NCI-H128 (cell line): ENCODE results near the gene FUOM.
"Not testable (repeated sequence)": the region's sequence is repeated elsewhere in the genome, so short reads cannot be mapped to it uniquely, and the experiment has no call there.

Experiments used
- DNase-seq: peaks from one replicate; lab custom pipeline; 2025; ENCODE audit not compliant: unreplicated experiment; lab: John Stamatoyannopoulos, UW

Gene FUOM

DNA sequence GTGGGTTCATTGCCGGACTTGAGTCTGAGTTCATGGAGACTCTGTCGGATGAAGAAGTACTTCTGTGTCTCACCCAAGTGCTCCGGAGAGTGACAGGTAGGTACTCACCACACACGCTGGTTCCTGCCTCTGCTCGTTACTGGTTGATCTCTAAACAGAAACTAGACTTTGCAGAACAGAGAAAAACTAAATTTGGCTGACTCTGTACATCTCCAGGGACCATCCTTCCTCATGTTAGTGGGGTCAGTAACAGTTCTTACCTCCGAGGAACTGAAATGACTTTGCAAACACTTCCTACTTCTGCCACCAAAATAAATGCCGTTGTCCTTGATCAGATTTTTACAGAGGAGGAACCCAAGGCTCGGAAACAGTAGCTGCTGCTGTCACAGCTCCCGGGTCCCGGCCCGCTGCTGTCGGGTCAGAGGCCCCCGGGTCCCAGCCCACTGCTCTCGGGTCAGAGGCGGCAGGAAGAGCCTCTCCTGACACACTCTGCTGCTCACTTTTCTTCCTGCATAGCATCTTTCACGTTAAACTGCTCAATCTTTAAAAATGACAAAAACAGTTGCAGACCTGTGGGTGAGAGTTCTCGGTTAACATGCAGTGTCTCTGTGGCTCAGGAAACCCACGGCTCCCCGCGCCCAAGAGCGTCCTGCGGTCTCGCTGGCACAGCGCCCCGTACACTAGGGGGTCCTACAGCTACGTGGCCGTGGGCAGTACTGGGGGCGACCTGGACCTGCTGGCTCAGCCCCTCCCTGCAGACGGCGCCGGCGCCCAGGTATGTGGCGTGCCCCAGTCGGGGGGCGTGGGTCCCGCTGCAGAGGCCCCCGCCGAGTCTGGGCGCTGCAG is 31.4 kb upstream of the FUOM start:
- no peak for DNase-seq

DNA sequence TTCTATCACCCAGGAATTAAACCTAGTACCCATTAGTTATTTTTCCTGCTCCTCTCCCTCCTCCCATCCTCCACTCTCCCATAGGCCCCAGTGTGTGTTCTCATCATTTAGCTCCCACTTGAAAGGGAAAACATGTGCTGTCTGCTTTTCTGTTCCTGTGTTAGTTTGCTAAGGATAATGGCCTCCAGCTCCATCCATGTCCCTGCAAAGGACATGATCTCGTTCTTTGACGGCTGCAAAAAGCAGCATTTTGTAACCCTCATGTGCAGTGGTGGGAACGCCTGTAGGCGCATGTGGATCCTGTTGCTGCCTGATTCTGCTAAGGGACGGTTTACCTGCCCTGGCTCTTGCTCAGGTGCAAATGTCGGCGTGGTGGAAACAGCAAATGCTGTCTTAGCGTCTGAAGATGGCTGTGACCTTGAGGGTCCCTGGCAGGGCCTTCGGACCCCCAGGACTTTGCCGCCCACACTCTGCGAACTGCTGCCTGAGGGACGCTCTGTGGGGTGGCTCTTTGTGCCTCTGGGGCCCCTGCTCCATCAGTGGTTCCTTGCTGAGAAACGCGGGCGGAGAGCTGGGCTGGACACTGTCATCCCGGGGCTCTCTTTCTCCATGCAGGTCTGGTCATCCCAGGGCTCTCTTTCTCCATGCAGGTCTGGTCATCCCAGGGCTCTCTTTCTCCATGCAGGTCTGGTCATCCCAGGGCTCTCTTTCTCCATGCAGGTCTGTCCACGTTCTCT is 30.6 kb upstream of the FUOM start:
- no peak for DNase-seq

DNA sequence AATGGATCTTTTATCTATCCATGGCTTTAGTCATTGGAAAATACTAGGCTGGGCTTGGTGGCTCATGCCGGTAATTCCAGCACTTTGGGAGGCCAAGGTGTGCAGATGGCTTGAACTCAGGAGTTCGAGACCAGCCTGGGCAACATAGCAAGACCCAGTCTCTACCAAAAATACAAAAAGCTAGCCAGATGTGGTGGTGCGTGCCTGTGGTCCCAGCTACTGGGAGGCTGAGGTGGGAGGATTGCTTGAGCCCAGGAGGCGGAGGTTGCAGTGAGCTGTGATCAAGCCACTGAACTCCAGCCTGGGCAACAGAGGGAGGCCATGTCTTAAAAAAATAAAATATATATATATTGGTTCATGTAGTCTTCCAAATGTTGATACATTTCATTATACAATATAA is 29.1 kb upstream of the FUOM start:
- not testable (repeated sequence) for DNase-seq

DNA sequence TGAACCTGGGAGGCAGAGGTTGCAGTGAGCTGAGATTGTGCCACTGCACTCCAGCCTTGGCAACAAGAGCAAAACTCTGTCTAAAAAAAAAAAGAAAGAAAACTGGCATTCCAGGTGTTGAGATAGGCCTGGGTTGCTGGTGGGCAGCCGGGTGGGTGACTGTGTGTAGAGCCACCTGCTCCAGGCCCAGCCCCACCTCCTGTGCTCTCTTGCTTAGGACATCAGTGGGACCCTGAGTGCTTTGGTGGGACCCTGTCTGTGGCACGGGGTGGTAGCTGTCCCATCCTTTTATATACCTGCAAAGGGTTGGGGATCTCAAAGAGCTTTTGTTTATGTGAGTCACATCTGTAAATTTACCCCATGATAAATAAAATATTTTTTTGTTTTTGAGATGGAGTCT is 27.4 kb upstream of the FUOM start:
- DNase-seq, result no peak

DNA sequence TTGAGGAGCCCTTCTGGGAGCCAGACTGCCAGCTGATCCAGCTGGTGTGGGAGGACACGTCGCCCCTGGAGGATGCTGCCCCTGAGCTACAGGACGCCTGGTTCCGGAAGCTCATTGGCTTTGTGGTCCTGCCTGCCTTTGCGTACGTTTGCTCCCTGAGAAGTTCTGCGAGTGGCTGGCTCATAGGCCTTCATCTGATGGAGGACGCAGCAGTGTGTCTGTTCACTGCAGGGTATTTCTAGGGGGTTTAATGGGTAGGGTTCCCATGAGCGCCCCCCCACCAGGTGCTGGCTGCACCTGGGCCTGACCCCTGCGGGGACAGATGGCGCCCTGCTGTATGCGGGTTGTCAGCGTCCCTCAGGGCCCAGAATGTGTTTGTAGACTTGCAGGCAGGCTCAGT is 26.3 kb upstream of the FUOM start:
- DNase-seq, result no peak

DNA sequence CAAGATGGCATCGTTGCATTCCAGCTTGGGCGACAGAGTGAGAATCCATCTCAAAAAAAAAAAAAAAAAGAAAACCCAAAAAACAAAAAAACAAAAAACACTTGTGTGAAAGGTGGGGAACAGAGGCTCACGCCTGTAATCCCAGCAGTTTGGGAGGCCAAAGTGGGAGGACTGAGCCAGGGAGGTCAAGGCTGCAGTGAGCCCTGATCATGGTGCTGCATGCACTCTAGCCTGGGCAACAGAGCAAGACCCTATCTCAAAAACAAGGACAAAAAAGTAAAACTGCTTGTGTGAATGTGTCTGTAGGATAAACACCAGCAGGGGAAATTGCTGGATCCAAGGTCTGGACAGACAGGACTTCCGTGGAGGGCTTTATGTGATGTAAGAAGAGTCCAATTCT is 25.7 kb upstream of the FUOM start:
- DNase-seq, result no peak

DNA sequence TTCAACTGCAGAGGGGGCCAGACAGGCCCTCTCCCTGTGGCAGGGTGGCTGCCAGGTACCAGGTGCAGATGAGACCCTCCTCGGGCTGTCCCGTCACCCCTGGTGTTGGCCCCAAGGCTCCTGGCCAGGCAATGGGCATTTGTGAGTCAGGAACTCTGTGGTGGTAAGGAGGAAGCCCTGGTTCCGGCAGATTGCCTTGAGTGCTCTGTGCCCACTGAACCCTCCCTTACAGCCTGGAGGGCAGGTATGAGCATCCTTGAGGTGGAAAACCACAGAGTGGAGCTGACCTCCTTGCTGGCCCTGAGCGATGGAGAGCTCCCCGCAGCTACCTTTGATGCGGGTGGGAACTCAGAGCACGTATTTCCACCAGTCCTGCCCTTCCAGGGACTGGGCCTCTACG is 23.2 kb upstream of the FUOM start:
- no peak for DNase-seq

DNA sequence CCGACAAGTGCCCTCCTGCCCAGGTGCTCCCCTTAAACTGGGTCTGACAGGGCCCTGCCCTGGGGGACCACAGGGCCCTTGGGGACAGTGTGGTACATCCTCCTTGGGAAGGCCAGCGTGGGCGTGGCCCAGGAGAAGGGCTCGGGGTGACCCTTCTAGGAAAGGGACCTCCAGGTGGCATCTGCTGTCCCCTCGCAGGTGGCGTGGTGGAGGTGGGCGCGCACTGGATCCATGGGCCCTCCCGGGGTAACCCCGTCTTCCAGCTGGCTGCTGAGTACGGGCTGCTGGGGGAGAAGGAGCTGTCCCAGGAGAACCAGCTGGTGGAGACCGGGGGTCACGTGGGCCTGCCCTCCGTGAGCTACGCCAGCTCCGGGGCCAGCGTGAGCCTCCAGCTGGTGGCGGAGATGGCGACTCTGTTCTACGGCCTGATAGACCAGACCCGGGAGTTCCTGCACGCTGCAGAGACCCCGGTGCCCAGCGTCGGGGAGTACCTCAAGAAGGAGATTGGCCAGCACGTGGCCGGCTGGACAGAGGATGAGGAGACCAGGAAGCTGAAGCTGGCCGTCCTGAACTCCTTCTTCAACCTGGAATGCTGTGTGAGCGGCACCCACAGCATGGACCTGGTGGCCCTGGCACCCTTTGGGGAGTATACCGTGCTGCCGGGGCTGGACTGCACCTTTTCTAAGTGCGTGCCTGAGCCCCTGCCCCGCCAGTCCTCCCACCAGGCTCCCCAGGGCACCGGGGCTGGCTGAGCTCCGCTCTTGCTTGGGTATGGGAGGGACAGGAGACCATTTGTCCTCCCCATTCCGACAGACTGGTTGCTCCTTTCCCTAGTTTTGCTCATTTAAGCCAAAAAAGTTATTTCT is 22.2 kb upstream of the FUOM start:
- no peak for DNase-seq

DNA sequence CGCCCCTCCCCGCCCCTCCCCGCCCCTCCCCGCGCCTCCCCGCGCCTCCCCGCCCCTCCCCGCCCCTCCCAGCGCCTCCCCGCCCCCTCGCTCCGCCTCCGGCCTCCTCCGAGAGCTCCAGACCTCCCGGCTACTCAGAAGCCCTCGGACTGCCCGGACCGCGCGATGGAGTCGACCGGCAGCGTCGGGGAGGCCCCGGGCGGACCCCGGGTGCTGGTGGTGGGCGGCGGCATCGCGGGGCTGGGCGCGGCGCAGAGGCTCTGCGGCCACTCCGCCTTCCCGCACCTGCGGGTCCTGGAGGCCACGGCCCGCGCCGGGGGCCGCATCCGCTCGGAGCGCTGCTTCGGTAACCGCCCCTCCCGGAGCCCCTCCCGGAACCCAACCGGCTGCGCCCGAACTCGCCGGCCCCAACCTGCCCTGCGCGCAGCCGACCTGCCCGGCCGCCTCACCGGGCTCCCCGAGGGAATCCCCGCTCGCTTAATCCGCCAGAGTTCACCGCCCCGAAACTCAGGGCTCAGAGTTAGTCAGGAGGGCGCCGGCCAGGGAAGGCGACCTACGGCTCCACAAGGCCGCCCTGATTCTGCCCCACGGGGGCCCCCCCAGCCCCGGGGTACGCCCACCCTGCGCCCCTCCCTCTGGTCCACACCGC is 21.5 kb upstream of the FUOM start, which contains the start of gene PAOX:
TSS of gene PAOX (plus strand) at position 111 of the 649 bp plus-strand sequence. CDS start at position 166, 55 bp downstream.
- no peak for DNase-seq

DNA sequence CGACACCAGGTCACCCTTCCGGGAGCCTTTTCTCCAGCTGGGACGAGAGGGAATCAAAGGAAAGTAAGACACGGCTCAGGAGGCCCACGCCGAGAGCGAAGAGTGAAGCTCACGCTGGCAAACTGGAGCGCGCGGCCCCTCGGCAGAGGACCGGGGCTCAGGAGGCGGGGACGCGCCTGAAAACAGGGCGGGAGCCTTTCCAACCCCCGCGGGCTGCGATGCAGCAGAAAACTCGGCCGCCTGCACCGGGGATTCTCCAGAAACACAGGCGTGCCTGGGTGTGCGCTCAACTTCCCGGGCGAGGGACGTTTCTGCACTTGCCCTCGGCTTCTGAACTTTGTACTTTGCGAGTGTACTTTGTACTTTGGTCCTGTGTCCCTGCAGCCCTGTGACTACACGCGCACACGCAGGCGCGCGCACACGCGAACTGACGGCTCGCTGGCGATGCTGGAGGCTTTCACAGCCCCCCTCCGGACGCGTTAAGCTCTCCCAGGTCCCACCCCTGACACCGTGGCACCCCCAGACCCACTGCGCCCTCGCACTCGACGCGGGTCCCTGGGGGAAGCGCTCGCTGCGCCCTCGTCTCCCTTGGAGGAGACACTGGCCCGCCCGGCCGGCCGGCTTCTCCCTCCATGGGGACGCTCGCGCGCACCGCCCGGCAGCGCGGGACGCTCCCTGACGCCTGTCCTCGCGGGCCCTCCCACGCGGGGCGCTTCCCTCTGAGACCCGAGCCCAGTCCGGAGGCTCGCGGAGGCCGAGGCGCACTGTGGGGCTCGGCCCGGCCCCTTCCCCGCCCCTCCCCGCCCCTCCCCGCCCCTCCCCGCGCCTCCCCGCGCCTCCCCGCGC is 20.7 kb upstream of the FUOM start:
- DNase-seq, result no peak

DNA sequence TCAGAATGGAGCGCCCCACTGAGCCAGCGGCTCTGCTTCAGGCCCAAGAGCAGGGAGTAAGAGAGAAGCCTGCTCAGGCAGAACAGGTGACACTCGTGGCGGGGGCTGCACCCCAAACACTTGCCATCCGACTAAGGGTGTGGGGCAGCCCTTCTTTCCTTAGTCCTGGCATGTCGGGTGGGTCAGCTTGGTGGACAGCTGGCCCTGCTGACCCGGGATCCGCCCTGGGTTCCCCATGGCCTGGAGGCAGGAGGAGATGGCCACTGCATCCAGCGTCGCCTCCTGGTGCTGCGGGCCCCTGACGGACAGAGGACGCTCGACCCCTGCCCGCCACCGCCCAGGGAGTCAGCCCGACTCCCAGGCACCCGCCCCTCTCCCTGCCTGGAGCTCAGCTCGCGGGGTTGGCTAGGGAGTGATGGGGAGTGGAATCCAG is 20.0 kb upstream of the FUOM start:
- no peak for DNase-seq

DNA sequence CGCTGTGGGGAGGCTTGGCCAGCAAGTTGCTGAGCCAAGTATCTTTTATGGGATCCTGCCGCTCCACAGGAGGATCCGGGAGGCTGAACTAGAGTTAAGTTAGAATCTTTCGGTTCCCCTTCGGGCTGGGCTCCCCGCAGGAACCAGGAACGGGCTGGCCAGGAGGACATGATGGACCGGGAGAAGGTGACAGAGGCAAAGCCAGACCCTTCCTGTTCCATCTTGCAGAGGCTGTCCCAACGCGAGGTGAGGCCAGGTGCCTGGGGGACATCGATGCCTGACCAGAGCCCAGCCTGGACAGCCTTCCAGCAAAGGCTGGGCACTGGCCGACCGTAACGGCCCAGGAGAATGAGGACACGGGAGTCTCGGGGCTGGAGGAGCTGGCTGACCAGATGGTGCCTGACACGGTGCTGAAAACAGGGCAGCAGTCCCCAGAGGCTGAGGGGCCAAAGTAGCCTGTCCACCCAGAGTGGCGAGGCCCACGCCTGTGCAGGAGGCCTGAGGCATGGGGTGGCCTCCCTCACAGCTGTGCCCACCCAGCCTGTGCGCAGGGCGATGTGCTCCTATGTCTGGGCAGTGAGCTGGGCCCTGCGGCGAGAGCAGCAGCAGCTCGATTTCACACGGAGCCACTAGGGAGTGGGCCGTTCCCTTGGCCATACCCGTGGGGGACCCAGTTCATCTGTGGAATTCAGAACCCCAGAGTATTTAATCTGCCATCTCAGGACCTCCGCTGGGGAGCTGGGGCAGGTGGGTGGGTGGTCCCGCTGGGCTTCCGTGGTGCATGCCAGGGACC is 19.4 kb upstream of the FUOM start:
- DNase-seq, result no peak

DNA sequence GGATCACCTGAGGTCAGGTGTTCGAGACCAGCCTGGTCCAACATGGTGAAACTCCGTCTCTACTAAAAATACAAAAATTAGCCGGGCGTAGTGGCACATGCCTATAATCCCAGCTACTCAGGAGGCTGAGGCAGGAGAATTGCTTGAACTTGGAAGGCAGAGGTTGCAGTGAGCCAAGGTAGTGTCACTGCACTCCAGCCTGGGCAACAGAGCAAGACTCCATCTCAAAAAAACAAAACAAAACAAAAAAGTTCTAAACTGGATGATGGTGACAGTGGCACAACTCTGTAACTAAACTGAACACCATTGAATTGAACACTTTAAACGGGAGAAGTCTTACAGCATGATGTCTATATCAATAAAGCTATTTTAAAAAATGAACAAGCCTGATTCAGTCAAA is 18.4 kb upstream of the FUOM start:
- not testable (repeated sequence) for DNase-seq

DNA sequence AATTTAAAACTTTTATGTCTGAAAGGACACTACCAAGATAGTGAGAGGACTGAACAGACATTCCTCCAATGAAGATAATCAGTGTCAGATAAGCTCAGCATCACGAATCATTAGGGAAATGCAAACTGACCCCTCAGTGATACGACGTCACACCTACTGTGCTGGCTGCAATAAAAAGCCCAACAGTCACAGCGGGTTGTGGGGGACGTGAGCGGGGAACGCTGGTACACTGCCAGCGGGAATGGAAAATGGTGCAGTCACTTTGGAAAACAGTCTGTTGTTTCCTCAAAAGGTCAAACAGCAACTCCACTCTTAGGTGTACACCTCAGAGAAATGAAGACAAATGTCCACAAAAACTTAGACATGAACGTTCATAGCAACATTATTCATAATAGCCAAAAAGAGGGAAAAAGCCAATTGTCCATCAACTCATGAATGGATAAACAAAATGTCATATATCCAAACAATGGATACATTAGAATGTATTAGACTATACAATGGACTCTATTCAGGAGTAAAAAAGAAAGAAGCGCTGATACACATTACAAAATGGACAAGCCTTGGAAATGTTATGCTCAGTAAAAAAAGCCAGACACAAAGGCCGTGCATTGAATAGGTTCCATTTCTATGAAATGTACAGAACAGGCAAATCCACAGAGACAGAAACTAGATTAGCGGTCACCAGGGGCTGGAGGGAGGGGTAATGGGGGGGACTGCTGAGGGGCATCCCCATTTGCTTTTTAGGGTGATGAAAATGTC is 17.7 kb upstream of the FUOM start:
- DNase-seq, result no peak

DNA sequence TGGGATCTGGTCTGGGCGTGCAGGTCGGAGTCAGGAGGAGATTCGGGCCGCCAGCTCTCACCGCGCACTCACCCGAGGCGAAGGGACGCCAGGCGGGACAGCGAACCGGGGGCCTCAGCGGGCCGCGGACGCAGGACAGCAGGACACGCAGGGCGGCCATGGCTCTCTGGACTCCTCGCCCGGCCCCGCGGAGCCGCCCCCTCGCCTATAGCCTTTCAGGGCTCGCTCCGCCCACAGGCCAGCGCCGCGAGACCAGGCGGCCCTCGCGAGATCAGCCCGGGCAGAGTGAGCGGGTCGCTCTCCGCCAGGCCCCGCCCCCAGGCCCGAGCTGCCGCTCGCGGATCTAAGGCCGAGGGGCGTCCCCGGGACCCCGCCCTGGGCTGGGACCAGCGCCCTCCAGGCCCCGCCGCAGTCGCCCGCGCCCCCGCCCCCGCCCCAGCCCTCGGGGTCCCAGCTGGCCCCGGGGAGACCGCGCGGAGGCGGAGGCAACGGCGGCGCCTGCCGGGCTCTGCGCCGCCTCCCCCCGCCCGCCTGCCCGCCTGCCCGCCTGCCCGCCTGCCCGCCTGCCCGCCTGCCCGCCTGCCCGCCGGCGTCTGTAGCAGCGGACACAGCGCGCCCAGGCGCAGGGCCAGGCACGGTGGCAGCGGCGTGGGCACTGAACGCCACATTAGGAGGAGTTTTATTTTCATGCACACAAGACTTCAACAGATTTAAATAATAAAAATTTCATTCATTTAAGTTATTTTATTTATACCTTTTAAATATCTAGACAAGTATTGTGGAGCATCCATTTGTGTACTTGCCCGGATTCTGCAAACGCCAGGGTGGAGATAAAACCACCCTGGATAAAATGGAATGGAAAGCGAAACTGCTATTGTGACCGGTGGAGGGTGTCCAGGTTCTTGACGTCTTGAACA is 15.6 kb upstream of the FUOM start, which contains the start of gene ECHS1:
TSS of gene ECHS1 (minus strand) at position 181 of the 917 bp plus-strand sequence. CDS start at position 160, 21 bp downstream.
- peak; percentile 70 for DNase-seq

DNA sequence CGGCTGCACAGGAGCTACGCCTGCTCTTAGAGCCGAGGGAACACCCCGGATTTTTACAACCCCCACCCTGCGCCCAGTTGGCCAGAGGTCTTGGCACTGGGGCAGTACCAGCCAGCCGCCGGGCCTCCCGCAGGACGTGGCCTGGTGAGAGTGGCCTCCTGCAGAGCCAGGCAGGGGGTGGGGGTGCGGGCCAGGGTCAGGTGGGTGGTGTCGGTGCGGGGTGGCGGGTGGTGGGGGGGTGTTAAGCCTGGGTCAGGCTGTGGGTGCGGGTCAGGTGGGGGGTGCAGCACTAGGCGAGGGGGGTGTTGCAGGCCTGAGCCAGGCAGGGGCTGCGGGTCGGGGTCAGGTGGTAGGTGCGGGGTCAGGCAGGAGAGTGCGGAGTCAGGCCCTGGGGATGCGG is 14.7 kb upstream of the FUOM start:
- no peak for DNase-seq
